Measurements from ENCODE around the gene HDAC7.

Gene HDAC7

GRCh38 chr12:47778881-47779280, 40.8 kb downstream of the HDAC7 start:
- no peak for DNase-seq (ENCODE audit: low read depth, low spot score)

GRCh38 chr12:47777741-47778558, 41.8 kb downstream of the HDAC7 start:
- DNase-seq (ENCODE audit: low read depth, low spot score) = peak; percentile 68

- no peak for DNase-seq (ENCODE audit: low read depth, low spot score)
Measured at GRCh38 chr12:47777151-47777550, 42.6 kb downstream of the HDAC7 start.

GRCh38 chr12:47776471-47777143, 43.1 kb downstream of the HDAC7 start:
- no peak for DNase-seq (ENCODE audit: low read depth, low spot score)

GRCh38 chr12:47775100-47775911, 44.4 kb downstream of the HDAC7 start:
- DNase-seq (ENCODE audit: low read depth, low spot score) = no peak

- DNase-seq (ENCODE audit: low read depth, low spot score) = no peak
Measured at GRCh38 chr12:47774663-47775062, 45.0 kb downstream of the HDAC7 start.

- DNase-seq (ENCODE audit: low read depth, low spot score) = peak; percentile 17
Measured at GRCh38 chr12:47773858-47774580, 45.7 kb downstream of the HDAC7 start.

- peak; percentile 47 for DNase-seq (ENCODE audit: low read depth, low spot score)
Measured at GRCh38 chr12:47773062-47773857, 46.4 kb downstream of the HDAC7 start, which contains the start of gene SLC48A1. Gene SLC48A1 (plus strand): TSS chr12:47773238. CDS start chr12:47773305, 67 bp downstream.

- no peak for DNase-seq (ENCODE audit: low read depth, low spot score)
Measured at GRCh38 chr12:47772738-47773061, 47.0 kb downstream of the HDAC7 start.

- peak; percentile 41 for DNase-seq (ENCODE audit: low read depth, low spot score)
Measured at GRCh38 chr12:47772094-47772660, 47.5 kb downstream of the HDAC7 start.

- no peak for DNase-seq (ENCODE audit: low read depth, low spot score)
Measured at GRCh38 chr12:47771304-47771703, 48.4 kb downstream of the HDAC7 start.

GRCh38 chr12:47770086-47770726, 49.5 kb downstream of the HDAC7 start:
- DNase-seq (ENCODE audit: low read depth, low spot score) = no peak

- no peak for DNase-seq (ENCODE audit: low read depth, low spot score)
Measured at GRCh38 chr12:47769234-47770085, 50.2 kb downstream of the HDAC7 start.

- peak; percentile 60 for DNase-seq (ENCODE audit: low read depth, low spot score)
Measured at GRCh38 chr12:47768323-47768811, 51.3 kb downstream of the HDAC7 start.

- DNase-seq (ENCODE audit: low read depth, low spot score) = no peak
Measured at GRCh38 chr12:47767216-47767724, 52.4 kb downstream of the HDAC7 start.

GRCh38 chr12:47766502-47767215, 53.0 kb downstream of the HDAC7 start:
- DNase-seq (ENCODE audit: low read depth, low spot score) = no peak

GRCh38 chr12:47763481-47764346, 56.0 kb downstream of the HDAC7 start:
- DNase-seq (ENCODE audit: low read depth, low spot score) = peak; percentile 48
